Hair follicle dermal papilla cell (primary cell): Measurements from ENCODE around the gene HOXB1. TPM values are rescaled to one million over a fixed set of nuclear protein-coding genes. Genes with fewer than 3 reads are reported as not detected.

Source experiments
- small RNA-seq: library from RNA; depleted of rRNA; stranded (forward); fragments of <200 nt; gene quantifications from one replicate; pipeline ENCODE3, GENCODE V24; 2012
- total RNA-seq: library from RNA; depleted of rRNA; stranded (reverse); fragments of >200 nt; gene quantifications from 2 replicates; pipeline ENCODE4 v1.2.3, GENCODE V29; 2012

The HOXB1 gene
- not detected in 2 replicates for total RNA-seq

GRCh38 chr17:48530887-48531272 is at the start of gene HOXB1:
Gene HOXB1 (minus strand): TSS chr17:48531011. CDS start chr17:48530904, 107 bp downstream.

DNA sequence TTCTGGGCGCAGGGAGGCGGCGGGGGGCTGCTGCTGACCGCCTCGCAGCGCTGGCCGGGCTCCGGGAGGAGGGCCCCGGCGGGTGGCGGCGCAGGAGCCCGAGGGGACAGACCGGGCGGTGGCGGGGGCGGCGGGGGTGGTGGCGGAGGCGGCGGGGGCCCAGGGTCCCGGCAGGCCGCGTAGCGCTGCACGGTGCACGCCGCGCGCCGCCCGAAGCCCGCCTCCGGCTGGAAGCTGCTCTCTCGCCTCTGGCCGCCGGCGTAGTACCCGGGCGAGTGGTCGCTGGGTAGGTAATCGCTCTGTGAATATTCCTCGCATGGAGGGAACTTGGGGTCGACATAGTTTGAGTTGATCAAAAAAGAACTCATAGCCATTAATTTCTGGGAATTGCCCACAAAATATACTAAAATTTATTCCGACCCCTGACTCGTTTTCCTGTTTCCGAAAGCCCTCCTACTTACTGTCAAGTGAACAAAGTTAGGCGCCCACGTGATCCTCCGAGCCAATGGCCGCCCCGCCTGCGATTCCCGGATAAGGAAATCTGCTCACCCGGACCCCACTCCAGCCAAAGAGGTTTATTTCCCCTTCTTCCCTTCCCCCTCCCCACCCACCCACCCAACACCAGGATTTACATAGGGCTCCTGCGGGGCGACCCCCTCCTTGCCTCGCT is 47.3 kb upstream of the HOXB1 start, which contains the start of gene HOXB4:
HOXB4 (minus strand) TSS at position 405 of the 670 bp plus-strand sequence; CDS start at position 374, 31 bp downstream.

GRCh38 chr17:48545022-48545375 is 14.2 kb upstream of the HOXB1 start, which contains the start of gene HOXB2:
Gene HOXB2 (minus strand): TSS chr17:48545109. CDS start chr17:48544911, 198 bp downstream.

Small RNA genes lying within 50 kb of the gene (small RNA-seq; reads per million reads assigned to genes)
- gene RF00019: not detected

Other genes with a start within 250 kb of the HOXB1 start
- not detected in 2 replicates for gene SKAP1, start 100.8 kb downstream of the HOXB1 start, total RNA-seq
- 9.6 and 11.2 TPM in 2 replicates for gene HOXB2, start 14.1 kb upstream of the HOXB1 start, total RNA-seq
- gene HOXB4, start 47.3 kb upstream of the HOXB1 start, total RNA-seq: 1.3 and 2.1 TPM in 2 replicates
- gene HOXB3, start 59.2 kb upstream of the HOXB1 start, total RNA-seq: 11.0 and 13.0 TPM in 2 replicates
- gene HOXB5, start 62.8 kb upstream of the HOXB1 start, total RNA-seq: 0.73 TPM in 1 of 2 replicates, not detected in the other
- gene HOXB6, start 74.0 kb upstream of the HOXB1 start, total RNA-seq: 2.3 and 3.9 TPM in 2 replicates
- gene HOXB7, start 80.0 kb upstream of the HOXB1 start, total RNA-seq: 1.6 and 3.5 TPM in 2 replicates
- gene HOXB8, start 84.3 kb upstream of the HOXB1 start, total RNA-seq: not detected in 2 replicates
- not detected in 2 replicates for gene HOXB9, start 95.3 kb upstream of the HOXB1 start, total RNA-seq
- gene PRAC1, start 191.5 kb upstream of the HOXB1 start, total RNA-seq: not detected in 2 replicates
- not detected in 2 replicates for gene PRAC2, start 192.2 kb upstream of the HOXB1 start, total RNA-seq
- not detected in 2 replicates for gene HOXB13, start 197.7 kb upstream of the HOXB1 start, total RNA-seq